Common myeloid progenitor, CD34-positive (primary cell): ENCODE data around the gene CHGA.

Source experiments
- CTCF ChIA-PET: fragments of 350-600 bp; sonication (Branson Sonifier 250); formaldehyde crosslinking; loops from one replicate; lab custom pipeline; 2021; ENCODE audit warnings: antibody characterized with exemption; lab: Charles Lee
- POLR2A ChIA-PET: fragments of 350-600 bp; sonication (Branson Sonifier 250); formaldehyde crosslinking; loops from one replicate; lab custom pipeline; 2021; ENCODE audit warnings: antibody characterized with exemption; lab: Charles Lee
- DNase-seq, 3 donors: peaks; one replicate each; pipeline versions ENCODE4 v3.0.0 to v3.0.0-alpha.2; 2013
- H3K27ac ChIP-seq, 2 experiments: 1 replicate in 1 of 2; 2 replicates in 1 of 2; pipeline ENCODE4 v1.7.0; 2013; ENCODE audit warnings: inconsistent platforms in 2 of 2, low read length in 2 of 2, mild to moderate bottlenecking in 2 of 2, low read depth in 1 of 2, moderate library complexity in 1 of 2; ENCODE audit not compliant: severe bottlenecking in 2 of 2, insufficient read depth in 1 of 2, poor library complexity in 1 of 2
- H3K27me3 ChIP-seq, 5 experiments: replicated peaks in 2 of 5; 1 replicate in 3 of 5; 2 replicates in 2 of 5; pipeline versions ENCODE4 v1.6.1 to v1.7.0; 2013; ENCODE audit warnings: low read length in 4 of 5, mild to moderate bottlenecking in 2 of 5, moderate library complexity in 2 of 5, inconsistent platforms in 1 of 5; ENCODE audit not compliant: insufficient read depth in 5 of 5, control insufficient read depth in 4 of 5
- H3K36me3 ChIP-seq, 4 experiments: 1 replicate in 2 of 4; 2 replicates in 2 of 4; pipeline versions ENCODE4 v1.6.1 to v1.7.0; 2013; ENCODE audit warnings: low read length in 3 of 4, control low read depth in 1 of 4, mild to moderate bottlenecking in 1 of 4; ENCODE audit not compliant: control insufficient read depth in 4 of 4, insufficient read depth in 4 of 4
- H3K4me1 ChIP-seq, 4 experiments: 1 replicate in 3 of 4; 2 replicates in 1 of 4; pipeline versions ENCODE4 v1.6.1 to v1.7.1; 2013; ENCODE audit warnings: low read length in 3 of 4, mild to moderate bottlenecking in 3 of 4, control low read depth in 1 of 4, inconsistent platforms in 1 of 4, moderate library complexity in 1 of 4; ENCODE audit not compliant: control insufficient read depth in 4 of 4, insufficient read depth in 4 of 4; ENCODE audit errors: control extremely low read depth in 1 of 4
- H3K4me3 ChIP-seq, 7 experiments: 1 replicate in 4 of 7; 2 replicates in 3 of 7; pipeline versions ENCODE4 v1.5.1 to v1.7.0; 2013; ENCODE audit warnings: mild to moderate bottlenecking in 7 of 7, low read length in 6 of 7, moderate library complexity in 6 of 7, inconsistent platforms in 2 of 7, low read depth in 2 of 7, control low read depth in 1 of 7; ENCODE audit not compliant: insufficient read depth in 4 of 7, control insufficient read depth in 1 of 7; ENCODE audit errors: extremely low read depth in 1 of 7
- H3K9me3 ChIP-seq, 5 experiments: 1 replicate in 4 of 5; 2 replicates in 1 of 5; pipeline versions ENCODE4 v1.6.1 to v1.7.1; 2013; ENCODE audit warnings: low read length in 4 of 5, mild to moderate bottlenecking in 2 of 5, inconsistent platforms in 1 of 5, low read depth in 1 of 5, moderate library complexity in 1 of 5; ENCODE audit not compliant: control insufficient read depth in 4 of 5, insufficient read depth in 2 of 5; ENCODE audit errors: control extremely low read depth in 1 of 5
- WGBS: methylation state at CpG from one replicate; pipeline ENCODE4 v1.1.5; 2013; ENCODE audit not compliant: insufficient coverage; 5-methylcytosine and 5-hydroxymethylcytosine counted together

The CHGA gene

GRCh38 chr14:92892589-92892988 is 30.4 kb upstream of the CHGA start:
- DNase-seq, result no peak
- Histone ChIP-seq H3K27ac (no peak overlapping the region), H3K9me3 (peaks cover 0 to 19% (median 8%) of the 10 kb centered on the region in 5 experiments), H3K27me3 (peaks cover 0 to 8% (median 0%) of the 10 kb centered on the region in 5 experiments), H3K4me3 (no peak overlapping the region), H3K36me3 (no peaks in the 10 kb centered on the region), H3K4me1 (no peaks in the 10 kb centered on the region)
- ChIA-PET CTCF (interaction anchor here (0.6 to 0.9 kb wide), 2 partner anchors 13 to 272 kb away, joined by 3 read pairs; no protein-coding TSS in a partner anchor), POLR2A (no interaction called here)

- DNase-seq, result no peak
- Histone ChIP-seq H3K4me3 (no peak overlapping the region), H3K36me3 (no peaks in the 10 kb centered on the region), H3K27me3 (peaks cover 0 to 2% (median 0%) of the 10 kb centered on the region in 5 experiments), H3K27ac (no peak overlapping the region), H3K4me1 (peaks cover 0 to 3% (median 1%) of the 10 kb centered on the region in 4 experiments), H3K9me3 (peaks cover 0 to 15% (median 8%) of the 10 kb centered on the region in 5 experiments)
- CTCF ChIA-PET, result no interaction called here
- 100% methylated on average over 1 of the region's 4 CpGs for WGBS
- POLR2A ChIA-PET, result no interaction called here
These were observed 27.5 kb upstream of the CHGA start for GRCh38 chr14:92895352-92895878.

- no peak overlapping the region for H3K4me3 ChIP-seq
- H3K27me3 ChIP-seq, result peaks cover 0 to 19% (median 12%) of the 10 kb centered on the region in 5 experiments
- POLR2A ChIA-PET, result no interaction called here
- H3K36me3 ChIP-seq, result no peaks in the 10 kb centered on the region
- WGBS, result 80% methylated on average over 5 of the region's 5 CpGs
- CTCF ChIA-PET, result no interaction called here
- H3K9me3 ChIP-seq, result peaks cover 0 to 8% (median 3%) of the 10 kb centered on the region in 5 experiments
- H3K27ac ChIP-seq, result no peak overlapping the region
- H3K4me1 ChIP-seq, result peaks cover 0 to 3% (median 1%) of the 10 kb centered on the region in 4 experiments
- DNase-seq, result no peak
These were observed 24.9 kb upstream of the CHGA start for GRCh38 chr14:92897922-92898565.

GRCh38 chr14:92898566-92899131 is 24.3 kb upstream of the CHGA start:
- Histone ChIP-seq H3K36me3 (no peaks in the 10 kb centered on the region), H3K27me3 (peaks cover 0 to 25% (median 12%) of the 10 kb centered on the region in 5 experiments), H3K9me3 (peaks cover 0 to 7% (median 3%) of the 10 kb centered on the region in 5 experiments), H3K4me1 (peaks cover 0 to 3% (median 1%) of the 10 kb centered on the region in 4 experiments), H3K4me3 (no peak overlapping the region), H3K27ac (no peak overlapping the region)
- ChIA-PET POLR2A (no interaction called here), CTCF (no interaction called here)
- WGBS, result 2% methylated on average over 5 of the region's 9 CpGs
- no peak for DNase-seq

- no peak overlapping the region for H3K4me3 ChIP-seq
- 100% methylated on average over 2 of the region's 2 CpGs for WGBS
- H3K27me3 ChIP-seq, result peaks cover 0 to 34% (median 14%) of the 10 kb centered on the region in 5 experiments
- POLR2A ChIA-PET, result interaction anchor here (0.6 kb wide), 1 partner anchor 41 kb away, joined by 3 read pairs; no protein-coding TSS in a partner anchor
- no peaks in the 10 kb centered on the region for H3K36me3 ChIP-seq
- no peak overlapping the region for H3K27ac ChIP-seq
- no peak for DNase-seq
- peaks cover 0 to 3% (median 1%) of the 10 kb centered on the region in 4 experiments for H3K4me1 ChIP-seq
- H3K9me3 ChIP-seq, result peaks cover 0 to 2% (median 0%) of the 10 kb centered on the region in 5 experiments
- CTCF ChIA-PET, result no interaction called here
These were observed 22.3 kb upstream of the CHGA start for GRCh38 chr14:92900660-92901059.

- no peak for DNase-seq
- Histone ChIP-seq H3K9me3 (peaks cover 0 to 2% (median 0%) of the 10 kb centered on the region in 5 experiments), H3K4me1 (peaks cover 0 to 3% (median 1%) of the 10 kb centered on the region in 4 experiments), H3K36me3 (no peaks in the 10 kb centered on the region), H3K4me3 (no peak overlapping the region), H3K27me3 (peaks cover 0 to 37% (median 17%) of the 10 kb centered on the region in 5 experiments), H3K27ac (no peak overlapping the region)
- WGBS, result 69% methylated on average over 3 of the region's 6 CpGs
- CTCF ChIA-PET, result no interaction called here
- POLR2A ChIA-PET, result no interaction called here
These were observed 20.8 kb upstream of the CHGA start for GRCh38 chr14:92902191-92902590.

- Histone ChIP-seq H3K9me3 (peaks cover 0 to 2% (median 0%) of the 10 kb centered on the region in 5 experiments), H3K4me3 (no peak overlapping the region), H3K27ac (no peak overlapping the region), H3K36me3 (no peaks in the 10 kb centered on the region), H3K27me3 (peaks cover 0 to 39% (median 18%) of the 10 kb centered on the region in 5 experiments), H3K4me1 (peaks cover 0 to 3% (median 1%) of the 10 kb centered on the region in 4 experiments)
- CTCF ChIA-PET, result no interaction called here
- POLR2A ChIA-PET, result no interaction called here
- WGBS, result 17% methylated on average over 13 of the region's 17 CpGs
- no peak for DNase-seq
These were observed 20.2 kb upstream of the CHGA start for GRCh38 chr14:92902726-92903125.
